ENCODE results near the gene GRM7.
"Not testable (repeated sequence)": the region's sequence is repeated elsewhere in the genome, so short reads cannot be mapped to it uniquely, and the experiment has no call there.

Gene GRM7

GRCh38 chr3:6860954-6861624 lies at the start of gene GRM7:
TSS of gene GRM7 (plus strand) at chr3:6861115.
- no peak for DNase-seq

GRCh38 chr3:6821411-6821810 lies 39.5 kb upstream of the GRM7 start:
- DNase-seq = no peak

- no peak for DNase-seq
Measured at GRCh38 chr3:6825524-6825923, 35.4 kb upstream of the GRM7 start.

- DNase-seq = no peak
Measured at GRCh38 chr3:6827453-6827852, 33.5 kb upstream of the GRM7 start.

GRCh38 chr3:6844723-6845122 lies 16.2 kb upstream of the GRM7 start:
- DNase-seq = no peak

GRCh38 chr3:6854184-6854583 lies 6.7 kb upstream of the GRM7 start:
- DNase-seq = no peak

- no peak for DNase-seq
Measured at GRCh38 chr3:6857510-6857909, 3.4 kb upstream of the GRM7 start.

- DNase-seq = no peak
Measured at GRCh38 chr3:6860149-6860953, 564 bp upstream of the GRM7 start.

- no peak for DNase-seq
Measured at GRCh38 chr3:6861625-6862000, 698 bp downstream of the GRM7 start.

- no peak for DNase-seq
Measured at GRCh38 chr3:6862041-6862879, 1.3 kb downstream of the GRM7 start.

- DNase-seq = no peak
Measured at GRCh38 chr3:6862880-6863195, 1.9 kb downstream of the GRM7 start.

- no peak for DNase-seq
Measured at GRCh38 chr3:6867269-6867668, 6.4 kb downstream of the GRM7 start.

- no peak for DNase-seq
Measured at GRCh38 chr3:6878731-6879130, 17.8 kb downstream of the GRM7 start.

- DNase-seq = no peak
Measured at GRCh38 chr3:6912240-6912639, 51.3 kb downstream of the GRM7 start.

GRCh38 chr3:6915898-6916297 lies 55.0 kb downstream of the GRM7 start:
- no peak for DNase-seq

- DNase-seq = no peak
Measured at GRCh38 chr3:6921066-6921465, 60.2 kb downstream of the GRM7 start.

GRCh38 chr3:6921876-6922275 lies 61.0 kb downstream of the GRM7 start:
- no peak for DNase-seq

GRCh38 chr3:6928064-6928463 lies 67.1 kb downstream of the GRM7 start:
- DNase-seq = no peak

- DNase-seq = no peak
Measured at GRCh38 chr3:6929918-6930317, 69.0 kb downstream of the GRM7 start.

GRCh38 chr3:6935418-6935817 lies 74.5 kb downstream of the GRM7 start:
- DNase-seq = not testable (repeated sequence)

GRCh38 chr3:6935970-6936369 lies 75.1 kb downstream of the GRM7 start:
- DNase-seq = no peak

- DNase-seq = no peak
Measured at GRCh38 chr3:6962801-6963200, 101.9 kb downstream of the GRM7 start.

GRCh38 chr3:6965881-6966280 lies 105.0 kb downstream of the GRM7 start:
- DNase-seq = no peak

GRCh38 chr3:6971933-6972332 lies 111.0 kb downstream of the GRM7 start:
- DNase-seq = no peak

All from CD4-positive, alpha-beta T cell treated with Interleukin-17A for 4 hours (primary cell).